ENCODE data around the gene CHAF1B. TPM values are rescaled to one million over a fixed set of nuclear protein-coding genes. Genes with fewer than 3 reads are reported as not detected.

CHAF1B gene
- total and polyA plus RNA-seq, 8 donors = 4.1 to 11.6 (median 9.4) TPM

- no peak overlapping the region for H3K27ac ChIP-seq
Measured at GRCh38 chr21:36450511-36450910, 65.3 kb downstream of the CHAF1B start.

GRCh38 chr21:36451506-36451905 is 66.3 kb downstream of the CHAF1B start:
- DNase-seq (no peak), ATAC-seq (no peak)
- no peaks in the 10 kb centered on the region for H3K36me3 ChIP-seq
- H3K9me3 ChIP-seq = no peaks in the 10 kb centered on the region
- no peaks in the 10 kb centered on the region for H3K27me3 ChIP-seq
- intact Hi-C loops (cut with DNase I) = no loop called here
- no peak overlapping the region for H3K4me3 ChIP-seq
- H3K27ac ChIP-seq = no peak overlapping the region
- no peak for TF ChIP-seq CTCF (IDR thresholded peaks at IDR 0.05)
- no peaks in the 10 kb centered on the region for H3K4me1 ChIP-seq

More at GRCh38 chr21:36450511-36450910, 65.3 kb downstream of the CHAF1B start:
- no peak for TF ChIP-seq CTCF (IDR thresholded peaks at IDR 0.05)
- no peak overlapping the region for H3K4me3 ChIP-seq
- intact Hi-C loops (cut with DNase I) = no loop called here
- H3K36me3 ChIP-seq = no peaks in the 10 kb centered on the region
- H3K9me3 ChIP-seq = no peaks in the 10 kb centered on the region
- ATAC-seq (no peak), DNase-seq (no peak)
- no peaks in the 10 kb centered on the region for H3K4me1 ChIP-seq
- H3K27me3 ChIP-seq = no peaks in the 10 kb centered on the region

- Histone ChIP-seq H3K4me1 (no peaks in the 10 kb centered on the region), H3K27me3 (no peaks in the 10 kb centered on the region), H3K9me3 (no peaks in the 10 kb centered on the region), H3K4me3 (no peak overlapping the region), H3K36me3 (no peaks in the 10 kb centered on the region), H3K27ac (no peak overlapping the region)
- ATAC-seq (no peak), DNase-seq (no peak)
- intact Hi-C loops (cut with DNase I) = no loop called here
- no peak for TF ChIP-seq CTCF (IDR thresholded peaks at IDR 0.05)
Measured at GRCh38 chr21:36452281-36452825, 67.2 kb downstream of the CHAF1B start.

GRCh38 chr21:36454093-36454531 is 68.9 kb downstream of the CHAF1B start:
- ATAC-seq (no peak), DNase-seq (peak in 2 of 4 donors; percentile 23 to 50)
- no peak for TF ChIP-seq CTCF (IDR thresholded peaks at IDR 0.05)
- Histone ChIP-seq H3K27me3 (no peaks in the 10 kb centered on the region), H3K36me3 (no peaks in the 10 kb centered on the region), H3K4me3 (no peak overlapping the region), H3K9me3 (no peaks in the 10 kb centered on the region), H3K4me1 (no peaks in the 10 kb centered on the region), H3K27ac (no peak overlapping the region)
- intact Hi-C loops (cut with DNase I) = no loop called here

GRCh38 chr21:36454706-36455105 is 69.5 kb downstream of the CHAF1B start:
- DNase-seq (no peak), ATAC-seq (no peak)
- H3K36me3 ChIP-seq = no peaks in the 10 kb centered on the region
- no peak for TF ChIP-seq CTCF (IDR thresholded peaks at IDR 0.05)
- intact Hi-C loops (cut with DNase I) = no loop called here
- no peaks in the 10 kb centered on the region for H3K4me1 ChIP-seq
- H3K4me3 ChIP-seq = no peak overlapping the region
- no peaks in the 10 kb centered on the region for H3K27me3 ChIP-seq
- H3K9me3 ChIP-seq = no peaks in the 10 kb centered on the region
- H3K27ac ChIP-seq = no peak overlapping the region
